K562 (cell line): ENCODE measurements around the gene SLC34A3. TPM values are rescaled to one million over a fixed set of nuclear protein-coding genes. Genes with fewer than 3 reads are reported as not detected.

ENCODE experiments used
- JUND ChIP-seq, 2 experiments: IDR thresholded peaks; 2 replicates in 1 of 2; 3 replicates in 1 of 2; pipeline ENCODE4 v1.6.1; 2011; ENCODE audit warnings: borderline replicate concordance in 2 of 2, low read depth in 2 of 2, low read length in 2 of 2, improper control_type of control experiment in 1 of 2, missing biosample characterization in 1 of 2, missing genetic modification characterization in 1 of 2, missing genetic modification reagents in 1 of 2
- RAD51 ChIP-seq: fragments of 450-650 bp; IDR thresholded peaks from 2 replicates; pipeline ENCODE4 v1.7.1; 2016; ENCODE audit warnings: low read depth, mild to moderate bottlenecking, borderline replicate concordance
- TOE1 ChIP-seq, 2 experiments: fragments of 450-650 bp in 1 of 2; sonication (generic) in 1 of 2; formaldehyde crosslinking in 1 of 2; IDR thresholded peaks; 2 replicates each; pipeline versions ENCODE4 v1.7.1 to v1.8.0; 2016 to 2022; ENCODE audit warnings: borderline replicate concordance in 2 of 2, mild to moderate bottlenecking in 2 of 2, antibody characterized with exemption in 1 of 2, inconsistent platforms in 1 of 2, low read depth in 1 of 2, missing genetic modification reagents in 1 of 2, moderate library complexity in 1 of 2
- XRCC4 ChIP-seq: IDR thresholded peaks from one replicate; pipeline ENCODE4 v1.6.1; 2011; ENCODE audit not compliant: insufficient read depth, insufficient read length; ENCODE audit errors: extremely low read depth
- ZKSCAN8 ChIP-seq: fragments of 200-800 bp; sonication (Bioruptor generic); IDR thresholded peaks from 2 replicates; pipeline ENCODE4 v1.6.1; 2016; ENCODE audit warnings: missing genetic modification characterization, missing compliant biosample characterization
- ZNF764 ChIP-seq: fragments of 250-450 bp; sonication (Bioruptor Pico); IDR thresholded peaks from 2 replicates; pipeline ENCODE4 v1.4.0; 2020; ENCODE audit warnings: low read depth, mild to moderate bottlenecking, moderate library complexity
- polyA plus RNA-seq, 8 experiments: library from polyadenylated mRNA; depleted of rRNA in 4 of 8; stranded (reverse) in 5 of 8; unstranded in 3 of 8; fragments of >200 nt; fragmentation: Nextera tagmentation in 2 of 8; fragmentation: Illumina TruSeq in 1 of 8; extraction: Ambion mirVana in 2 of 8; extraction: Trizol in 1 of 8; gene quantifications; 2 replicates each; pipeline versions ENCODE4 v1.2.1 to v1.2.3, GENCODE V29; 2011 to 2014; ENCODE audit warnings: inconsistent platforms in 1 of 8, missing spikeins in 1 of 8
- total RNA-seq, 7 experiments: library from RNA; depleted of rRNA in 6 of 7; stranded (reverse); fragments of >200 nt in 6 of 7; fragmentation: Illumina TruSeq in 2 of 7; extraction: Trizol in 2 of 7; gene quantifications; 2 replicates each; pipeline versions ENCODE4 v1.2.1 to v1.2.3, GENCODE V29; 2011 to 2021; ENCODE audit warnings: low replicate concordance in 1 of 7
- TF ChIP-seq, protein P1 (sequence below): fragments of 200-800 bp; sonication (Bioruptor generic); IDR thresholded peaks from 2 replicates; pipeline ENCODE4 v1.6.1; 2017; ENCODE audit warnings: missing genetic modification characterization, missing compliant biosample characterization
- TF ChIP-seq, protein P2 (sequence below), 2 experiments: fragments of 450-650 bp in 1 of 2; sonication (generic) in 1 of 2; formaldehyde crosslinking in 1 of 2; IDR thresholded peaks; 2 replicates each; pipeline versions ENCODE4 v1.7.1 to v1.9.0; 2016 to 2022; ENCODE audit warnings: inconsistent platforms in 1 of 2, mild to moderate bottlenecking in 1 of 2, missing genetic modification reagents in 1 of 2
- TF ChIP-seq, protein P3 (sequence below): sonication (generic); formaldehyde crosslinking; IDR thresholded peaks from 2 replicates; pipeline ENCODE4 v1.8.0; 2022; ENCODE audit warnings: mild to moderate bottlenecking, missing genetic modification reagents, borderline replicate concordance

SLC34A3 gene
- total and polyA plus RNA-seq, 9 of the 15 experiments (the other 6 are each of a cell fraction or from before 2014, with no cell fraction given) = not detected

DNA sequence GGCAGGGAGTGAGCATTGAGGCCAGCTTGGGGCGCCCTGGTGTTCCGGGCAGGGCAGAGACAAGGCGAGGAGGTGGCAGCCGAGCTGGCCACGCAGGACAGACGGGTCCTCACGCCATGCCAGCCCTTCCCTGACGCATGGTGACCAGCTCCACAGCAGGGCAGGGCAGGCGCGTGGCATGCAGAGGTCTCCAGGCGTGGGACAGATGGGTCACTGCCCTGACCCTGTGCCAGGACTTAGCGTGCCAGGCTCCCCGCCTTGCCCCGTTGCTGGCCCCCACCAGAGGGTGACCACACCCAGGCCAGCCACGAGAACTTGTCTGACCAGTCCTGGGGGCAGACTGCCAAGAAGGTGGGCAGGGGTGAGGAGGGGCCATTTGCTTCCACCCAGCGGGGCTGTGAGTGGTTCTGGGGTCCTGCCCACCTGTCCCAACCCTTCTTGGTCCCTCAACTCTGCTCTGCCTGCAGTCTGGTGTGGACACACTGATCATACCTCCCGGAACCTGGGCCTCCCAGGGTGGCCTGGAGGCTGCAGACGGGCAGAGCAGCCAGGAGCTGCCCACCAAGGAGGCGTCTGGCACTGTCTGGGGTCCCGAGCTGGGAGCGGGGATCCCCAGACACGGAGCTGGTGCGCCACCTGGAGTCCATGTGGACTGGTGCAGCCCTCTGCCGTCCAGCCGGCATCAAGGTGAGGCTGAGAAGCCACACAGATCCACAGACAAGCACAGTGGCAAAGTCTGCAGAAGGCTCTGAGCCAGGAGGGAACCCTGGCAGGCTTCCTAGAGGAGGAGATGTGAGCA is 3.4 kb upstream of the SLC34A3 start, which contains the start of gene RNF224 (continued):
- TF ChIP-seq, protein P1, sequence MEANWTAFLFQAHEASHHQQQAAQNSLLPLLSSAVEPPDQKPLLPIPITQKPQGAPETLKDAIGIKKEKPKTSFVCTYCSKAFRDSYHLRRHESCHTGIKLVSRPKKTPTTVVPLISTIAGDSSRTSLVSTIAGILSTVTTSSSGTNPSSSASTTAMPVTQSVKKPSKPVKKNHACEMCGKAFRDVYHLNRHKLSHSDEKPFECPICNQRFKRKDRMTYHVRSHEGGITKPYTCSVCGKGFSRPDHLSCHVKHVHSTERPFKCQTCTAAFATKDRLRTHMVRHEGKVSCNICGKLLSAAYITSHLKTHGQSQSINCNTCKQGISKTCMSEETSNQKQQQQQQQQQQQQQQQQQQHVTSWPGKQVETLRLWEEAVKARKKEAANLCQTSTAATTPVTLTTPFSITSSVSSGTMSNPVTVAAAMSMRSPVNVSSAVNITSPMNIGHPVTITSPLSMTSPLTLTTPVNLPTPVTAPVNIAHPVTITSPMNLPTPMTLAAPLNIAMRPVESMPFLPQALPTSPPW (CRISPR knock-in tag) = no peak; the same call in 1 of the 2 replicates
- TF ChIP-seq ZKSCAN8 (CRISPR knock-in tag) = no peak
- TF ChIP-seq XRCC4 = no peak
- TF ChIP-seq, protein P2, sequence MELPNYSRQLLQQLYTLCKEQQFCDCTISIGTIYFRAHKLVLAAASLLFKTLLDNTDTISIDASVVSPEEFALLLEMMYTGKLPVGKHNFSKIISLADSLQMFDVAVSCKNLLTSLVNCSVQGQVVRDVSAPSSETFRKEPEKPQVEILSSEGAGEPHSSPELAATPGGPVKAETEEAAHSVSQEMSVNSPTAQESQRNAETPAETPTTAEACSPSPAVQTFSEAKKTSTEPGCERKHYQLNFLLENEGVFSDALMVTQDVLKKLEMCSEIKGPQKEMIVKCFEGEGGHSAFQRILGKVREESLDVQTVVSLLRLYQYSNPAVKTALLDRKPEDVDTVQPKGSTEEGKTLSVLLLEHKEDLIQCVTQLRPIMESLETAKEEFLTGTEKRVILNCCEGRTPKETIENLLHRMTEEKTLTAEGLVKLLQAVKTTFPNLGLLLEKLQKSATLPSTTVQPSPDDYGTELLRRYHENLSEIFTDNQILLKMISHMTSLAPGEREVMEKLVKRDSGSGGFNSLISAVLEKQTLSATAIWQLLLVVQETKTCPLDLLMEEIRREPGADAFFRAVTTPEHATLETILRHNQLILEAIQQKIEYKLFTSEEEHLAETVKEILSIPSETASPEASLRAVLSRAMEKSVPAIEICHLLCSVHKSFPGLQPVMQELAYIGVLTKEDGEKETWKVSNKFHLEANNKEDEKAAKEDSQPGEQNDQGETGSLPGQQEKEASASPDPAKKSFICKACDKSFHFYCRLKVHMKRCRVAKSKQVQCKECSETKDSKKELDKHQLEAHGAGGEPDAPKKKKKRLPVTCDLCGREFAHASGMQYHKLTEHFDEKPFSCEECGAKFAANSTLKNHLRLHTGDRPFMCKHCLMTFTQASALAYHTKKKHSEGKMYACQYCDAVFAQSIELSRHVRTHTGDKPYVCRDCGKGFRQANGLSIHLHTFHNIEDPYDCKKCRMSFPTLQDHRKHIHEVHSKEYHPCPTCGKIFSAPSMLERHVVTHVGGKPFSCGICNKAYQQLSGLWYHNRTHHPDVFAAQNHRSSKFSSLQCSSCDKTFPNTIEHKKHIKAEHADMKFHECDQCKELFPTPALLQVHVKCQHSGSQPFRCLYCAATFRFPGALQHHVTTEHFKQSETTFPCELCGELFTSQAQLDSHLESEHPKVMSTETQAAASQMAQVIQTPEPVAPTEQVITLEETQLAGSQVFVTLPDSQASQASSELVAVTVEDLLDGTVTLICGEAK (IDR thresholded peaks at IDR 0.05) = no peak
- TF ChIP-seq, protein P2 (CRISPR knock-in tag; IDR thresholded peaks at IDR 0.05) = no peak
- TF ChIP-seq RAD51 = no peak
- TF ChIP-seq JUND (IDR thresholded peaks at IDR 0.05; ENCODE audit: borderline replicate concordance, low read depth, low read length) = 0 out of 2 replicates have a peak, but pooled peaks have one; percentile 30
- TF ChIP-seq JUND (tag; IDR thresholded peaks at IDR 0.05; ENCODE audit: borderline replicate concordance, low read depth, low read length) = no peak; the same call in 2 of the 3 replicates
- no peak for TF ChIP-seq ZNF764 (CRISPR knock-in tag)
- TF ChIP-seq, protein P3, sequence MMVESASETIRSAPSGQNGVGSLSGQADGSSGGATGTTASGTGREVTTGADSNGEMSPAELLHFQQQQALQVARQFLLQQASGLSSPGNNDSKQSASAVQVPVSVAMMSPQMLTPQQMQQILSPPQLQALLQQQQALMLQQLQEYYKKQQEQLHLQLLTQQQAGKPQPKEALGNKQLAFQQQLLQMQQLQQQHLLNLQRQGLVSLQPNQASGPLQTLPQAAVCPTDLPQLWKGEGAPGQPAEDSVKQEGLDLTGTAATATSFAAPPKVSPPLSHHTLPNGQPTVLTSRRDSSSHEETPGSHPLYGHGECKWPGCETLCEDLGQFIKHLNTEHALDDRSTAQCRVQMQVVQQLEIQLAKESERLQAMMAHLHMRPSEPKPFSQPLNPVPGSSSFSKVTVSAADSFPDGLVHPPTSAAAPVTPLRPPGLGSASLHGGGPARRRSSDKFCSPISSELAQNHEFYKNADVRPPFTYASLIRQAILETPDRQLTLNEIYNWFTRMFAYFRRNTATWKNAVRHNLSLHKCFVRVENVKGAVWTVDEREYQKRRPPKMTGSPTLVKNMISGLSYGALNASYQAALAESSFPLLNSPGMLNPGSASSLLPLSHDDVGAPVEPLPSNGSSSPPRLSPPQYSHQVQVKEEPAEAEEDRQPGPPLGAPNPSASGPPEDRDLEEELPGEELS (CRISPR knock-in tag) = no peak
- TF ChIP-seq TOE1 (IDR thresholded peaks at IDR 0.05; ENCODE audit: borderline replicate concordance) = peak; percentile 11; the same call in 1 of the 2 replicates
- TF ChIP-seq TOE1 (CRISPR knock-in tag; IDR thresholded peaks at IDR 0.05; ENCODE audit: borderline replicate concordance, low read depth) = 0 out of 2 replicates have a peak, but pooled peaks have one; percentile 33
